ENCODE results near the gene DOK6.

The DOK6 gene

DNA sequence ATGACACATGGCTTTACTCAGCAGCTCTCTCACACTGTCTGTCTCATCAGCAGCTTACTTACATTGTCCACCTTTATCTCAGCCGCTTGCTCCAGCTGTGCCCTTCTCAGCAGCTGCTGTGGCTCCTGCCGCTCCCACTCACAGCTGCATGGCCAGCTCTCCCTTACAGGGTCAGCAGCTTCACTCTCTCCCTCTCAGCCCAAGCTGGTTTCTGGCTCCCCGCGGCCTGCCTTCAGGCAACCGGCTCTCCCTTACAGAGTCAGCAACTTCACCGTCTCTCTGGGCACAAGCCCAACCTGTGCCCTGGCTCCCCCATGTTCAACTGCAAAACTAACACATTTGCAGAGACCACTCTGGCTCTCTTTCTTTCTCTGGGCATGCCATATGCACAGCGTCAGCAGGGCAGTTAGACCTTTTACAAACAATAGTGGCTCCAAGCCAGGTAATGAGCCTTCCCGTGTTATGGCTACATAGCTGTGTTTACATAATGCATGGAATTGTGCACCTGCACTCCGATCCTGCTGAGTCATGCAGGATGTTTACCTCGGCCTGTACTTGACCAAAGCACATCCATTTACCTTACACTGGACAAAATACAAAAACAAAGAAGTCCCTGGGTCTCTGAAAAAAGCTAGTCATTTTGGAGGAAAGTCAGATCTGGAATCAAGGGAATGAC is 167.3 kb downstream of the DOK6 start:
- H3K36me3 Mint-ChIP-seq (ENCODE audit: insufficient read depth) = no peaks in the 10 kb centered on the region
- DNase-seq (ENCODE audit: low spot score in 2 of 2) = no peak
- peaks cover 5% of the 10 kb centered on the region for H3K9me3 Mint-ChIP-seq

GRCh38 chr18:69569133-69569532 is 168.4 kb downstream of the DOK6 start:
- DNase-seq (ENCODE audit: low spot score in 2 of 2) = no peak
- no peak for ATAC-seq (replicated peaks; ENCODE audit: extremely low read depth, poor library complexity, severe bottlenecking)
- Mint-ChIP-seq H3K9me3 (peaks cover 5% of the 10 kb centered on the region), H3K36me3 (ENCODE audit: insufficient read depth) (no peaks in the 10 kb centered on the region), H3K27me3 (peaks cover 36% of the 10 kb centered on the region), H3K4me1 (no peaks in the 10 kb centered on the region), H3K4me3 (no peak overlapping the region), H3K27ac (ENCODE audit: low read depth) (no peak overlapping the region)

More for the DNA sequence above, 167.3 kb downstream of the DOK6 start:
- Mint-ChIP-seq H3K27me3 (peaks cover 36% of the 10 kb centered on the region), H3K27ac (ENCODE audit: low read depth) (no peak overlapping the region), H3K4me1 (no peaks in the 10 kb centered on the region), H3K4me3 (no peak overlapping the region)
- ATAC-seq (replicated peaks; ENCODE audit: extremely low read depth, poor library complexity, severe bottlenecking) = no peak

- no peak for DNase-seq (ENCODE audit: low spot score in 2 of 2)
- no peak for ATAC-seq (replicated peaks; ENCODE audit: extremely low read depth, poor library complexity, severe bottlenecking)
- Mint-ChIP-seq H3K27ac (ENCODE audit: low read depth) (no peak overlapping the region), H3K9me3 (no peaks in the 10 kb centered on the region), H3K4me1 (no peaks in the 10 kb centered on the region), H3K4me3 (no peak overlapping the region), H3K36me3 (ENCODE audit: insufficient read depth) (no peaks in the 10 kb centered on the region), H3K27me3 (peaks cover 11% of the 10 kb centered on the region)
Observed at GRCh38 chr18:69574401-69574800, 173.7 kb downstream of the DOK6 start.

GRCh38 chr18:69580107-69580506 is 179.4 kb downstream of the DOK6 start:
- H3K4me1 Mint-ChIP-seq = no peaks in the 10 kb centered on the region
- ATAC-seq (replicated peaks; ENCODE audit: extremely low read depth, poor library complexity, severe bottlenecking) (no peak), DNase-seq (ENCODE audit: low spot score in 2 of 2) (no peak)
- H3K9me3 Mint-ChIP-seq = no peaks in the 10 kb centered on the region
- peaks cover 2% of the 10 kb centered on the region for H3K36me3 Mint-ChIP-seq (ENCODE audit: insufficient read depth)
- H3K27me3 Mint-ChIP-seq = peaks cover under 1% of the 10 kb centered on the region
- peak overlapping the region; percentile 53 for H3K27ac Mint-ChIP-seq (ENCODE audit: low read depth)
- H3K4me3 Mint-ChIP-seq = peak overlapping the region; percentile 41

- Mint-ChIP-seq H3K4me3 (no peak overlapping the region), H3K27ac (ENCODE audit: low read depth) (no peak overlapping the region), H3K36me3 (ENCODE audit: insufficient read depth) (peaks cover 2% of the 10 kb centered on the region), H3K4me1 (no peaks in the 10 kb centered on the region), H3K9me3 (no peaks in the 10 kb centered on the region), H3K27me3 (peaks cover 23% of the 10 kb centered on the region)
- ATAC-seq (replicated peaks; ENCODE audit: extremely low read depth, poor library complexity, severe bottlenecking) (no peak), DNase-seq (ENCODE audit: low spot score in 2 of 2) (no peak)
Observed at GRCh38 chr18:69584429-69584828, 183.7 kb downstream of the DOK6 start.

- Mint-ChIP-seq H3K4me1 (no peaks in the 10 kb centered on the region), H3K9me3 (no peaks in the 10 kb centered on the region), H3K4me3 (no peak overlapping the region), H3K27ac (ENCODE audit: low read depth) (no peak overlapping the region), H3K27me3 (peaks cover 32% of the 10 kb centered on the region), H3K36me3 (ENCODE audit: insufficient read depth) (no peaks in the 10 kb centered on the region)
- ATAC-seq (replicated peaks; ENCODE audit: extremely low read depth, poor library complexity, severe bottlenecking) (no peak), DNase-seq (ENCODE audit: low spot score in 2 of 2) (no peak)
Observed at GRCh38 chr18:69585696-69586095, 185.0 kb downstream of the DOK6 start.

DNA sequence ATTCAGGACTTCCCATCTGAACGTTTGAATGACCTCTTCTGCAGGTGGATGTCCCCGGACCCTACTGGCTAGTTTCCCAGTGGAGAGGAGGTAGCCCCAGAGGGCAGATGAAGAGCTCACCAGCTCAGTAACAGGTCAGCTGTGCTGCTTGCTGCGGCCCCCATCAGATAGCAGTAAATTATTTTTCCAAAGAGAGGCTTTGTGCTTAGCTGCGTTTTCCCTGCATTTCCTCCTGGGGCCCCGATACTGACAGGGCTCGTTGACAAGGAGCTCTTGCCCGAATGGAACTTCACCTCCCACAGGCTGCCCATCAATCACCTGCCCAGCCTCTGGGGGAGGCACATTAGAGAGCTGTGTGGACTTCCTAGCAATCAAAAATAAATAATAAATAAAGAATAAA is 185.8 kb downstream of the DOK6 start:
- Mint-ChIP-seq H3K27me3 (peaks cover 37% of the 10 kb centered on the region), H3K4me1 (no peaks in the 10 kb centered on the region), H3K9me3 (no peaks in the 10 kb centered on the region), H3K27ac (ENCODE audit: low read depth) (no peak overlapping the region), H3K4me3 (no peak overlapping the region), H3K36me3 (ENCODE audit: insufficient read depth) (no peaks in the 10 kb centered on the region)
- DNase-seq (ENCODE audit: low spot score in 2 of 2) = no peak
- ATAC-seq (replicated peaks; ENCODE audit: extremely low read depth, poor library complexity, severe bottlenecking) = no peak

GRCh38 chr18:69588301-69588700 is 187.6 kb downstream of the DOK6 start:
- H3K27ac Mint-ChIP-seq (ENCODE audit: low read depth) = no peak overlapping the region
- H3K4me3 Mint-ChIP-seq = no peak overlapping the region
- H3K9me3 Mint-ChIP-seq = no peaks in the 10 kb centered on the region
- ATAC-seq (replicated peaks; ENCODE audit: extremely low read depth, poor library complexity, severe bottlenecking) (no peak), DNase-seq (ENCODE audit: low spot score in 2 of 2) (no peak)
- peaks cover 37% of the 10 kb centered on the region for H3K27me3 Mint-ChIP-seq
- no peaks in the 10 kb centered on the region for H3K4me1 Mint-ChIP-seq
- no peaks in the 10 kb centered on the region for H3K36me3 Mint-ChIP-seq (ENCODE audit: insufficient read depth)

DNA sequence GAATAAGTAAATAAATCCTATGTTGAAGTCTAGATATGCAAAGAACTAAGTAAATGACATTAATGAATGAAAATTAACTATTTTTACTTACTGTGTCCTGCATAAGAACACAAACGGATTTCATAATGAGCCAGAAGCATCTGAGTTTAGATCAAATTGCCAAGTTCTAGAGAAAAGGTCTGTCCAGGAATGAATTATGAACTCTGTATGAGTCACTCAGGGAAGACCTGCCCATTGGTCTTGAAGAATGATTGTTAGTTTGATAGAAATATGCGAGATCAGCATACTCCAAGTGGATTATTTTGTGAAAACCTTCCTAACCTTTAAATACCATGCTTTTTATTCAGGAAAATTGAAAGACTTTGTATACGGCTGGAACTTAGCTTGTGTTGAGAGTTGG is 189.5 kb downstream of the DOK6 start:
- Mint-ChIP-seq H3K27me3 (peaks cover 36% of the 10 kb centered on the region), H3K9me3 (no peaks in the 10 kb centered on the region), H3K27ac (ENCODE audit: low read depth) (no peak overlapping the region), H3K36me3 (ENCODE audit: insufficient read depth) (no peaks in the 10 kb centered on the region), H3K4me3 (no peak overlapping the region), H3K4me1 (no peaks in the 10 kb centered on the region)
- DNase-seq (ENCODE audit: low spot score in 2 of 2) (no peak), ATAC-seq (replicated peaks; ENCODE audit: extremely low read depth, poor library complexity, severe bottlenecking) (no peak)

DNA sequence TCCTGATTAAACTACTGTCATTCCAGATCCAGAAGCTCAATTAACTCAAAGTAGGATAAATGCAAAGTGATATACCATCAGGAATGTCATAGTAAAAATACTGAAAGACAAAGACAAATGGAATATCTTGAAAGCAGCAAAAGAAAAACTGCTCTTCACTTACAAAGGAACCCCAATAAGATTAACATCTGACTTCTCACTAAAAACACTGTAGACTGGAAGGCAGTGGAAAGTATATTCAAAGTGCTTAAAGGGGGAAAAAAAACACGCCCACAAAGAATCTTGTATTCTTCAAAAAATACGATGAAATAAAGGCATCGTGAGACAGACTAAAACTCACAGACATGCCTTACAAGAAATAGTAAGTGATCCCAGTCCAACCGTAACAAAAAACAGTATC is 195.7 kb downstream of the DOK6 start:
- H3K9me3 Mint-ChIP-seq = no peaks in the 10 kb centered on the region
- H3K36me3 Mint-ChIP-seq (ENCODE audit: insufficient read depth) = no peaks in the 10 kb centered on the region
- no peak overlapping the region for H3K4me3 Mint-ChIP-seq
- DNase-seq (ENCODE audit: low spot score in 2 of 2) (no peak), ATAC-seq (replicated peaks; ENCODE audit: extremely low read depth, poor library complexity, severe bottlenecking) (no peak)
- H3K27ac Mint-ChIP-seq (ENCODE audit: low read depth) = no peak overlapping the region
- no peaks in the 10 kb centered on the region for H3K4me1 Mint-ChIP-seq
- no peaks in the 10 kb centered on the region for H3K27me3 Mint-ChIP-seq

DNA sequence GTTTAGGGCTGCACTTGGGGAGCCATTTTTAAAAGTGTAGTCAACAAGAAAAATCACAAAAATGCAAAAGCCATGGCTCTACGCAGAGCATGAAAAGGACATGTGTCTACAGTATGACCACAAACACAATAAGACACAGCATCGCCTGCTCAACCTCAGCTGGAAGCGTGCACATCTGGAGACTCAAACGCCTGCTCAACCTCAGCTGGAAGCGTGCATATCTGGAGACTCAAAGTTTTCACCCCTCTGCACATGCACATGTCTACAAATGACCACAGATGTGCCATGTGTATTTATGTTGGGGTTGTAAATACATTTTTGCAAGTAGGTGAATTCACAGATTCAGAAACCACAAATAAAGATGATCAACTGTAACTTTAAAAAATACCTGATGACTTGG is 196.9 kb downstream of the DOK6 start:
- ATAC-seq (replicated peaks; ENCODE audit: extremely low read depth, poor library complexity, severe bottlenecking) (no peak), DNase-seq (ENCODE audit: low spot score in 2 of 2) (no peak)
- Mint-ChIP-seq H3K4me3 (no peak overlapping the region), H3K4me1 (no peaks in the 10 kb centered on the region), H3K27ac (ENCODE audit: low read depth) (no peak overlapping the region), H3K27me3 (no peaks in the 10 kb centered on the region), H3K36me3 (ENCODE audit: insufficient read depth) (no peaks in the 10 kb centered on the region), H3K9me3 (no peaks in the 10 kb centered on the region)

- no peaks in the 10 kb centered on the region for H3K27me3 Mint-ChIP-seq
- ATAC-seq (replicated peaks; ENCODE audit: extremely low read depth, poor library complexity, severe bottlenecking) = no peak
- H3K4me3 Mint-ChIP-seq = no peak overlapping the region
- no peak overlapping the region for H3K27ac Mint-ChIP-seq (ENCODE audit: low read depth)
- H3K9me3 Mint-ChIP-seq = no peaks in the 10 kb centered on the region
- H3K4me1 Mint-ChIP-seq = no peaks in the 10 kb centered on the region
- no peaks in the 10 kb centered on the region for H3K36me3 Mint-ChIP-seq (ENCODE audit: insufficient read depth)
- no peak for DNase-seq (ENCODE audit: low spot score in 2 of 2)
Observed at GRCh38 chr18:69599377-69599776, 198.7 kb downstream of the DOK6 start.

DNA sequence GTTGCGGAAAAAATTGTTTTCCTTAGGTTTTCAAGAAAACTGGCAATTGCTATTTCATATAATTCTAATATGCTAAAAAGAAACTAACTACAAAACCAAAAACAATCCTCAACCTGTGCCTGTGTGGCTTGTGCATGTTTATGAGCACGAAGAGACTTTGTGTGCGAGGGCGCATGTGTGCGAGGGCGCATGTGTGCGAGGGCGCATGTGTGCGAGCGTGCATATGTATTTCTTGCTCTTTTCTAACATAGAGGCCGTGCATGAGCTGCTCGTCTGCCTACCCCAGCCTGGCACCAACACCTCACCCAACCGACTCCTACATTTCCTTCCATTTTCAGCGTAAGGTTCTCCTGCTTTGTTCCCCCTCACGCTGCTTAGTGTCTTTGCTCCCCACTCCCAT is 211.6 kb downstream of the DOK6 start:
- no peak for DNase-seq (ENCODE audit: low spot score in 2 of 2)
- Mint-ChIP-seq H3K4me1 (no peaks in the 10 kb centered on the region), H3K36me3 (ENCODE audit: insufficient read depth) (no peaks in the 10 kb centered on the region), H3K27me3 (peaks cover 16% of the 10 kb centered on the region), H3K9me3 (no peaks in the 10 kb centered on the region), H3K4me3 (no peak overlapping the region), H3K27ac (ENCODE audit: low read depth) (no peak overlapping the region)
- ATAC-seq (replicated peaks; ENCODE audit: extremely low read depth, poor library complexity, severe bottlenecking) = no peak
